CD4-positive, alpha-beta T cell treated with Interleukin-17A for 4 hours (primary cell): ENCODE data around the gene BSN.

ENCODE experiments used
- DNase-seq: peaks from one replicate; pipeline ENCODE4 v3.0.0-alpha.2; 2020; ENCODE audit warnings: mixed read lengths

Gene BSN

GRCh38 chr3:49553692-49554632, at the start of gene BSN:
BSN (plus strand) TSS chr3:49554477; CDS start chr3:49554603, 126 bp downstream.
- DNase-seq, result peak; percentile 88

- DNase-seq, result no peak
Measured at GRCh38 chr3:49506906-49507305, 47.4 kb upstream of the BSN start.

GRCh38 chr3:49509028-49509561, 45.2 kb upstream of the BSN start:
- DNase-seq, result no peak

- no peak for DNase-seq
Measured at GRCh38 chr3:49511639-49512038, 42.6 kb upstream of the BSN start.

- no peak for DNase-seq
Measured at GRCh38 chr3:49512781-49513355, 41.4 kb upstream of the BSN start.

GRCh38 chr3:49513494-49514124, 40.7 kb upstream of the BSN start:
- DNase-seq, result no peak

- DNase-seq, result no peak
Measured at GRCh38 chr3:49518016-49518415, 36.3 kb upstream of the BSN start.

- DNase-seq, result no peak
Measured at GRCh38 chr3:49518441-49518840, 35.8 kb upstream of the BSN start.

GRCh38 chr3:49519296-49519695, 35.0 kb upstream of the BSN start:
- DNase-seq, result no peak

GRCh38 chr3:49519916-49520385, 34.3 kb upstream of the BSN start:
- no peak for DNase-seq

- no peak for DNase-seq
Measured at GRCh38 chr3:49523756-49524747, 30.2 kb upstream of the BSN start.

- DNase-seq, result no peak
Measured at GRCh38 chr3:49529567-49529966, 24.7 kb upstream of the BSN start.

GRCh38 chr3:49530231-49530630, 24.0 kb upstream of the BSN start:
- DNase-seq, result no peak

GRCh38 chr3:49530701-49531100, 23.6 kb upstream of the BSN start:
- no peak for DNase-seq

GRCh38 chr3:49531218-49531617, 23.1 kb upstream of the BSN start:
- DNase-seq, result no peak

GRCh38 chr3:49531715-49532114, 22.6 kb upstream of the BSN start:
- no peak for DNase-seq

GRCh38 chr3:49533031-49533430, 21.2 kb upstream of the BSN start:
- no peak for DNase-seq

GRCh38 chr3:49533786-49534519, 20.3 kb upstream of the BSN start:
- DNase-seq, result no peak

- DNase-seq, result no peak
Measured at GRCh38 chr3:49534581-49535441, 19.5 kb upstream of the BSN start.
